Osteoblast (primary cell): ENCODE data around the gene TOX3. TPM values are rescaled to one million over a fixed set of nuclear protein-coding genes. Genes with fewer than 3 reads are reported as not detected.

Source experiments
- DNase-seq: peaks from one replicate; pipeline ENCODE4 v3.0.0; 2011; ENCODE audit warnings: low spot score, mixed read lengths; ENCODE audit not compliant: insufficient read length; ENCODE audit errors: missing footprints
- H2AFZ ChIP-seq: 2 replicates; pipeline ENCODE4 v1.6.0; 2011; ENCODE audit warnings: mild to moderate bottlenecking, low read length
- H3K27ac ChIP-seq: 2 replicates; pipeline ENCODE4 v1.5.1; 2011; ENCODE audit warnings: mild to moderate bottlenecking, low read depth, low read length, moderate library complexity
- H3K27me3 ChIP-seq: 2 replicates; pipeline ENCODE4 v1.6.0; 2012; ENCODE audit warnings: mild to moderate bottlenecking, control low read depth, inconsistent platforms, low read length, moderate library complexity; ENCODE audit not compliant: insufficient read depth
- H3K36me3 ChIP-seq: 2 replicates; pipeline ENCODE4 v1.5.1; 2011; ENCODE audit warnings: mild to moderate bottlenecking, low read length, control low read depth, moderate library complexity; ENCODE audit not compliant: insufficient read depth
- H3K4me1 ChIP-seq: 2 replicates; pipeline ENCODE4 v1.5.1; 2011; ENCODE audit warnings: mild to moderate bottlenecking, low read length, control low read depth, moderate library complexity; ENCODE audit not compliant: insufficient read depth
- H3K4me2 ChIP-seq: 2 replicates; pipeline ENCODE4 v1.6.0; 2011; ENCODE audit warnings: mild to moderate bottlenecking, low read length; ENCODE audit not compliant: insufficient read depth
- H3K4me3 ChIP-seq: fragments of 200-600 bp; sonication (generic); 3 replicates; pipeline ENCODE4 v1.5.1; 2012; ENCODE audit warnings: mild to moderate bottlenecking, low read length, inconsistent platforms; ENCODE audit not compliant: insufficient read depth
- H3K79me2 ChIP-seq: 2 replicates; pipeline ENCODE4 v1.6.0; 2012; ENCODE audit warnings: mild to moderate bottlenecking, low read length, control low read depth, inconsistent platforms; ENCODE audit not compliant: insufficient read depth
- H3K9me3 ChIP-seq: 2 replicates; pipeline ENCODE4 v1.5.1; 2011; ENCODE audit warnings: low read depth, low read length, control low read depth
- H4K20me1 ChIP-seq: 2 replicates; pipeline ENCODE4 v1.6.0; 2012; ENCODE audit warnings: mild to moderate bottlenecking, low read length, control low read depth; ENCODE audit not compliant: insufficient read depth
- CTCF ChIP-seq: IDR thresholded peaks from 2 replicates; pipeline ENCODE4 v1.5.1; 2011; ENCODE audit warnings: mild to moderate bottlenecking, low read depth, low read length, moderate library complexity; ENCODE audit errors: extremely low read depth
- total RNA-seq: library from RNA; depleted of rRNA; stranded (reverse); fragments of >200 nt; gene quantifications from 2 replicates; pipeline ENCODE4 v1.2.3, GENCODE V29; 2012

Gene TOX3
- total RNA-seq, 1 donor = not detected

DNA sequence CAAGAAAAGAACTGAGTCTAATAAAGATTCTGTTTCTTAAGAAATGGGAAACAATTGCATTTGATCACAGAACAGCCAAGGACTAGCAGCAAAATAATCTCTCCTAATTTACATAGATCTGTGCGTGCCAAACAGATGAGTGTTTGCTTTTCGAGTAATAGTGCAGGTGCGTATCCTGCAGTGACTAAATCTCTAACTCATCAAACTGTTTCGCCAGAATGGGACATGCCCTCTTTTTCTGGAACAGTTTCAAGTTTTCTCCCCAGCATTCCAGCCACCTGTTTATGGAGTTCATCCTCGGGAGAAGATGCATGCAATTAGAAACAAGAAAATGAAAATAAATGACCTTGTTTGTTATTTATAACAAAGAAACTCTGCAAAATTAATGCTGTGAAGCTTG, 5.7 kb upstream of the TOX3 start:
- TF ChIP-seq CTCF = no peak
- H3K27ac ChIP-seq = no peak overlapping the region
- DNase-seq = no peak
- H3K27me3 ChIP-seq = peaks cover 3% of the 10 kb centered on the region
- no peak overlapping the region for H2AFZ ChIP-seq
- no peaks in the 10 kb centered on the region for H3K9me3 ChIP-seq
- no peak overlapping the region for H3K4me2 ChIP-seq
- H3K36me3 ChIP-seq = no peaks in the 10 kb centered on the region
- no peaks in the 10 kb centered on the region for H3K79me2 ChIP-seq
- no peaks in the 10 kb centered on the region for H4K20me1 ChIP-seq
- no peaks in the 10 kb centered on the region for H3K4me1 ChIP-seq
- no peak overlapping the region for H3K4me3 ChIP-seq

- Histone ChIP-seq H3K4me3 (no peak overlapping the region), H3K36me3 (no peaks in the 10 kb centered on the region), H2AFZ (no peak overlapping the region), H3K4me2 (no peak overlapping the region), H3K9me3 (no peaks in the 10 kb centered on the region), H4K20me1 (no peaks in the 10 kb centered on the region), H3K27ac (no peak overlapping the region), H3K4me1 (no peaks in the 10 kb centered on the region), H3K79me2 (no peaks in the 10 kb centered on the region), H3K27me3 (peaks cover 6% of the 10 kb centered on the region)
- TF ChIP-seq CTCF = no peak
- DNase-seq = no peak
These were observed 2.2 kb upstream of the TOX3 start for GRCh38 chr16:52549011-52549692.

DNA sequence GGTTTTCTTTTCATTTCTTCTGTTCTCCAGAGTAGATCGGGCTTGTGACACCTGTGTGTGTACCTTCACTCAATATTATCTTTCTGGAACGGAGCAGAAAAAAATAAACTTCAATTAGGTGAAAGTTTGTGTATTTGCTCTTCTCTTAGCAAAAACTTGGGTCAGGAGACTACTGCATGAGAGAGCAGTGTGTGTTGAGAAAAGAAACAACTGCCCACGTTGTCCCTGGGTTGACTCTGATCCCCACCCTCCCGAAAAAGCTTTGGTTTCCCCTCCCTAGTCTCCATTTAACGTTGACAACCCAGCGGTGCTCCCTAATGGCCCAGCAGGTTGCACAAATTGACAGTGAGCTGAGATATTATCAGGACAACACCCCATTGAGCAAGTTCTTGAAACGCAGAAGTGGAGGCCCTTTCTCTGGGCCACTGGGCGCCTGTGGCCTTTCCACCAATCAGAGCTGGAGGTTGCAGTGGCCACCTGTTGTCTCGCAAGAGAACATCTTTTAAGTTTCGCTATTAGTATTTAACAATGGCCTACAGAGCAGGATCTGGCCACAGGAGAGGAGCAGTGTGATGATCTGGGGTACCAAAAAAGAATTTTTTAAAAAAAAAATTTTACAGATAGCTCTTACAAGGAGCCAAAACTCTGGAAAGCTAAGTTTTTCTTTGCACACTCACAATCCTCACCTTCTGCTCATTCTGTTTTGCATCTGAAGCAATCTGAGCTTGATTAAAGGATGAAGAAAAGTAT, 1.5 kb upstream of the TOX3 start:
- no peaks in the 10 kb centered on the region for H3K36me3 ChIP-seq
- H3K4me3 ChIP-seq = no peak overlapping the region
- DNase-seq = no peak
- H4K20me1 ChIP-seq = no peaks in the 10 kb centered on the region
- no peaks in the 10 kb centered on the region for H3K79me2 ChIP-seq
- no peaks in the 10 kb centered on the region for H3K4me1 ChIP-seq
- H3K27ac ChIP-seq = no peak overlapping the region
- no peak for TF ChIP-seq CTCF
- H3K4me2 ChIP-seq = no peak overlapping the region
- H2AFZ ChIP-seq = no peak overlapping the region
- peaks cover 6% of the 10 kb centered on the region for H3K27me3 ChIP-seq
- no peaks in the 10 kb centered on the region for H3K9me3 ChIP-seq

GRCh38 chr16:52547834-52548215, 882 bp upstream of the TOX3 start:
- no peaks in the 10 kb centered on the region for H3K36me3 ChIP-seq
- no peak overlapping the region for H3K27ac ChIP-seq

More at GRCh38 chr16:52547834-52548215, 882 bp upstream of the TOX3 start:
- Histone ChIP-seq H2AFZ (no peak overlapping the region), H3K27me3 (peaks cover 6% of the 10 kb centered on the region), H3K4me3 (no peak overlapping the region), H3K4me2 (no peak overlapping the region), H3K9me3 (no peaks in the 10 kb centered on the region), H3K79me2 (no peaks in the 10 kb centered on the region), H4K20me1 (no peaks in the 10 kb centered on the region), H3K4me1 (no peaks in the 10 kb centered on the region)
- no peak for TF ChIP-seq CTCF
- DNase-seq = no peak
